ENCODE results near the gene LPAR2. TPM values are rescaled to one million over a fixed set of nuclear protein-coding genes. Genes with fewer than 3 reads are reported as not detected.

LPAR2 gene
- total and polyA plus RNA-seq, 8 donors = 9.6 to 28.6 (median 11.4) TPM

- no peak for FAIRE-seq
- H3K36me3 ChIP-seq = no peaks in the 10 kb centered on the region
- DNase-seq = no peak
- TF ChIP-seq CTCF (IDR thresholded peaks at IDR 0.05) = no peak
- no peak for ATAC-seq
- H3K27me3 ChIP-seq = no peaks in the 10 kb centered on the region
- no peaks in the 10 kb centered on the region for H3K4me1 ChIP-seq
- H3K27ac ChIP-seq = no peak overlapping the region
- H3K9me3 ChIP-seq = no peaks in the 10 kb centered on the region
- WGBS, 2 donors = 77 to 87% methylated on average over 26 to 27 of the region's 27 CpGs
- H3K4me3 ChIP-seq = no peak overlapping the region
- intact Hi-C loops (cut with DNase I) = loop anchor here in 1 of 3 donors (10.0 kb wide), 1 partner anchor 92 kb away; no protein-coding TSS in a partner anchor
These were observed 9.1 kb upstream of the LPAR2 start for GRCh38 chr19:19637186-19637522.

DNA sequence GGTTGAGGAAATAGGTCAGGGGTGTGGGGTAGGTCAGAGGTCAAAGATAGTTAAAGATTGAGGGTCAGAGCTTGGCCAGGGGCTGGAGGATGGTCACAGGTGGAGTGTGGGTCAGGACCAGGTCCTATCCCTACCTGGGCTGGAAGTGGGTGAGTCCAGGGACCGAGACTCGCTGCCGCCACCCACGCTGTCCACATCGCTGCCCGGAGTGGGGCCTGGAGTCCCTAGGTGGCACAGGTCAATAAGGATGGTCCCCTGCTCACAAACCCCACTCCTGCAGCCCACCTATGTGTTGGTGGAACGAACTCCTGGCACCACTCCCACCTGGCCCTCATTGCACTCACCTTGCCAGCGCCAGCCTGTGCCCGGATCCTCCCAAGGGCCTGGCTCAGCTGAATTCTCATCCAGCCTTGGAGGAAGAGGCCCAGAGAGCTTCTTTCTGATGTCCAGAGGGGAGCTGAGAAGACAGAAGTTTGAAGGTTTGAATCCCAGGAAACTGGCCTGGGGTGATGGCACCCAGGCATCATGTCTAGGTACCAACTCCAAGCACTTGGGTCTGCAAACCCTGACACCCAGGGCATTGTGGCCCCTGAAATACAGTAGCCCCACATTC is 8.7 kb upstream of the LPAR2 start:
- TF ChIP-seq CTCF (IDR thresholded peaks at IDR 0.05) = no peak
- WGBS, 2 donors = 97 to 100% methylated on average over 9 of the region's 9 CpGs
- DNase-seq (no peak), ATAC-seq (no peak), FAIRE-seq (no peak)
- H3K9me3 ChIP-seq = no peaks in the 10 kb centered on the region
- H3K27ac ChIP-seq = no peak overlapping the region
- intact Hi-C loops (cut with DNase I) = loop anchor here in 1 of 3 donors (10.0 kb wide), 1 partner anchor 92 kb away; no protein-coding TSS in a partner anchor
- H3K27me3 ChIP-seq = no peaks in the 10 kb centered on the region
- H3K36me3 ChIP-seq = no peaks in the 10 kb centered on the region
- H3K4me3 ChIP-seq = no peak overlapping the region
- no peaks in the 10 kb centered on the region for H3K4me1 ChIP-seq

DNA sequence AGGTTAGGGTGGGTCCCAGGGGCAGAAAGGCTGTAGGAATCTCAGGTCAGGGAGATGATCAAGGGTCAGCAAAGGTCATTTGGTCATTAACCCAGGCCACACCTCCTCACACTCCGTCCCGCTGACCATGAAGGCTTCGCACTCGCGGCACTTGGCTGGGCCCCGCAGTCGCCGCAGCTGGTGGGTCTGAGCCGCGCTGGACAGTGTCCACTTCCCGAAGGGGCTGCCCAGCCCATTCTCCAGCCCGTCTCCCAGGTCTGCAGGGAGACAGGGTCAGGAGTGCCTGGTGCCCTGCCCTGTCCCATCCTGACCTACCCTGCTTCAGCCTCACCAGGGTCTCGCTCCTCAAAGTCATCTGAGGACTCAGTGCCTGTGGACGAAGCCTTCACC is 7.3 kb upstream of the LPAR2 start:
- ATAC-seq = no peak

DNA sequence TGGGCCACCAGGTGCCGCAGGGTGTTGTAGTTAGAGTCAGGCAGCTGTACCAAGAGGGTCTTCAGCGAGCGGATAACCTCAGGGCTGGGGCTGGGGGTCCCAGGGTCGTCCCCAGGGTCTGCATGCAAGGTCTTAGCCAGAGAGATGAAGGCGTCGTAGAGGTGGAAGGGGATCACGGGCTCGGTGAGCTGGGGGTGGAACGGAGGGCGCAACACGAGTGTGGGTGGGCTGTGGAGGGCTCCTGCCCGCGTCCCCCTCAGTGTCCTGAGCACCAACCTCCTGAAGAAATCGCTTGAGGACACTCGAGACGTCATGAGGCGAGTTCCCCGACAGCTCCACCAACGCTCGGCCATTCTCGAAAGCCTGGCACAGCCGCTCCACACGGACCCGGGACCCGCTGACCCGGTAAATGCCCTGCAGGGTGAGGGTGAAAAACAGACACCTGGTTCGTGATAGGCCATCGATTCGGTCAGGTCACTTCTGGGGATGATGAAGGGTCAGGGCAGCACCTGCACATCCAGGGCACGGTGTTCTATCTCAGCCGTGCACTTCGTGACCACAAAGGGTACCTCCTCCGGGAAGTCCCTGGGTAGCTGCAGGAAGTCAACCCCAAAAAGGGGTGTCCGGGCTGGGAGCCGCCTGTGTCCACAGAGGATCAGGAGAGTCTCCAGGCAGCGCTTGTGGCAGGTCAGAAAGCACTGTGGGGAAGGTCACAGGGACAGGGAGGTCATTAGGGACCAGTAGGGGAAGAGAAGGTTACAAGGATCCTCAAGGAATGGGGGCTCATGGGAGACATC is 6.7 kb upstream of the LPAR2 start:
- DNase-seq (no peak), ATAC-seq (no peak), FAIRE-seq (no peak)
- Histone ChIP-seq H3K36me3 (no peaks in the 10 kb centered on the region), H3K4me3 (no peak overlapping the region), H3K27me3 (no peaks in the 10 kb centered on the region), H3K27ac (no peak overlapping the region), H3K4me1 (no peaks in the 10 kb centered on the region), H3K9me3 (no peaks in the 10 kb centered on the region)
- intact Hi-C loops (cut with DNase I) = loop anchor here in 1 of 3 donors (10.0 kb wide), 1 partner anchor 90 kb away; no protein-coding TSS in a partner anchor
- TF ChIP-seq CTCF (IDR thresholded peaks at IDR 0.05) = no peak
- 94% methylated on average over 36 of the region's 36 CpGs for WGBS, 2 donors

More for the DNA sequence above, 7.3 kb upstream of the LPAR2 start:
- Histone ChIP-seq H3K9me3 (no peaks in the 10 kb centered on the region), H3K4me3 (no peak overlapping the region), H3K27me3 (no peaks in the 10 kb centered on the region), H3K4me1 (no peaks in the 10 kb centered on the region), H3K27ac (no peak overlapping the region), H3K36me3 (no peaks in the 10 kb centered on the region)
- no peak for TF ChIP-seq CTCF (IDR thresholded peaks at IDR 0.05)
- FAIRE-seq (no peak), DNase-seq (no peak)
- intact Hi-C loops (cut with DNase I) = loop anchor here in 1 of 3 donors (10.0 kb wide), 1 partner anchor 91 kb away; no protein-coding TSS in a partner anchor
- WGBS, 2 donors = 97 to 98% methylated on average over 14 of the region's 14 CpGs

All from pancreas (tissue), 10 donors.